HG02852 (cell line): Measurements from ENCODE around the gene SPATS2.

Experiments used
- ATAC-seq: cut with Tn5 transposase; IDR thresholded peaks from one replicate; pipeline ENCODE4 v1.9.1; 2021; ENCODE audit warnings: mild to moderate bottlenecking, moderate library complexity; ENCODE audit not compliant: unreplicated experiment

Gene SPATS2

GRCh38 chr12:49538510-49539403, 171.5 kb downstream of the SPATS2 start, which contains the start of gene KCNH3:
Gene KCNH3 (plus strand): TSS chr12:49539030. CDS start chr12:49539417, 387 bp downstream.
- no peak for ATAC-seq

- ATAC-seq = no peak
Measured at GRCh38 chr12:49539406-49540228, 172.4 kb downstream of the SPATS2 start.

- ATAC-seq = no peak
Measured at GRCh38 chr12:49540229-49541139, 173.2 kb downstream of the SPATS2 start.

- no peak for ATAC-seq
Measured at GRCh38 chr12:49541140-49541861, 174.0 kb downstream of the SPATS2 start.

- ATAC-seq = no peak
Measured at GRCh38 chr12:49541911-49542505, 174.7 kb downstream of the SPATS2 start.

GRCh38 chr12:49542592-49543160, 175.4 kb downstream of the SPATS2 start:
- ATAC-seq = no peak

- ATAC-seq = no peak
Measured at GRCh38 chr12:49543221-49543913, 176.1 kb downstream of the SPATS2 start.

- no peak for ATAC-seq
Measured at GRCh38 chr12:49543914-49544815, 176.9 kb downstream of the SPATS2 start.

GRCh38 chr12:49545815-49546214, 178.6 kb downstream of the SPATS2 start:
- ATAC-seq = no peak

- no peak for ATAC-seq
Measured at GRCh38 chr12:49546481-49546880, 179.2 kb downstream of the SPATS2 start.

- no peak for ATAC-seq
Measured at GRCh38 chr12:49547090-49547690, 179.9 kb downstream of the SPATS2 start.

GRCh38 chr12:49548481-49548821, 181.2 kb downstream of the SPATS2 start:
- no peak for ATAC-seq

GRCh38 chr12:49548822-49549648, 181.8 kb downstream of the SPATS2 start:
- no peak for ATAC-seq

GRCh38 chr12:49549735-49550692, 182.8 kb downstream of the SPATS2 start:
- no peak for ATAC-seq

GRCh38 chr12:49550693-49551252, 183.5 kb downstream of the SPATS2 start:
- no peak for ATAC-seq
